GM21529 (cell line): ENCODE measurements around the gene LRRC42.
"Not testable (repeated sequence)": the region's sequence is repeated elsewhere in the genome, so short reads cannot be mapped to it uniquely, and the experiment has no call there.

Experiments used
- ATAC-seq: cut with Tn5 transposase; IDR thresholded peaks from one replicate; pipeline ENCODE4 v1.9.1; 2021; ENCODE audit not compliant: unreplicated experiment

Gene LRRC42

GRCh38 chr1:53964109-53964508 lies 18.0 kb downstream of the LRRC42 start:
- ATAC-seq = no peak

GRCh38 chr1:53966794-53967193 lies 20.6 kb downstream of the LRRC42 start:
- no peak for ATAC-seq

GRCh38 chr1:53967409-53968124 lies 21.4 kb downstream of the LRRC42 start:
- ATAC-seq = no peak

DNA sequence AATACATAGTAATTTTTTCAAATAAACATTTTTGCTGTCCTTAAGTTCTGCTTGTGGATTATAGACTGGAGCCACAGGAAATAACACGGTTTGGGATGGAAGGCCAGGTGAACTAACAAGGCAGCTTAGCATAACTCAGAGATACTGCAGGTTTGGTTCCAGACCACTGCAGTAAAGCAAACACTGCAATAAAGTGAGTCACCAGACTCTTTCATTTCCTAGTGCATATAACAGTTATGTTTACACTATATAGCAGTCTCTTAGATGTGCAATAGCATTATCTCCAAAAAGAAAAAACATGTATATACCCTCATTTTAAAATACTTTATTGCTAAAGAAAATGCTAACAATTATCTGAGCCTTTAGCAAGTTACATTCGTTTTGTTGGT lies 22.0 kb downstream of the LRRC42 start:
- ATAC-seq = no peak

- ATAC-seq = not testable (repeated sequence)
Measured at GRCh38 chr1:53969323-53969722, 23.2 kb downstream of the LRRC42 start.

DNA sequence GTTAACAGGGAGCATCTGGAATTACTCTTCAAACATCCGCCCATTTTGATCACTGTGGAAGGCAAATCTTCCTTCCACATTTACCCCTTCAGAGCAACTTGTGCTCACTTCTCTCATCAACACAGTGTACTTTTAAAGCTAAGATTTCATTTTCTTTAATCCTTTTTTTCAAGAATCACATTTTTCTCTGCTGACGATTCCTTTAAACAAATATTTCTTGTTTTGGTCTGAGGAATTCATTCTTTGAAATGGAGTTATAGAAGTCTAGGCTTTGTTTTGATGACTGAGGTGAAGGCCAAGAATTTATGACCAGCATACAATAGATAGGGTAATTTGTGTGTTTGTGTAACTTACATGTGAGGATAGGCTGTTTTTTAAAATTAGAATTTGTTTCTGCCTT lies 25.6 kb downstream of the LRRC42 start:
- no peak for ATAC-seq

- ATAC-seq = no peak
Measured at GRCh38 chr1:53975861-53976260, 29.7 kb downstream of the LRRC42 start.

GRCh38 chr1:53979712-53980450 lies 33.7 kb downstream of the LRRC42 start:
- no peak for ATAC-seq

GRCh38 chr1:53981220-53981619 lies 35.1 kb downstream of the LRRC42 start:
- ATAC-seq = no peak

- no peak for ATAC-seq
Measured at GRCh38 chr1:53982034-53982762, 36.0 kb downstream of the LRRC42 start.

DNA sequence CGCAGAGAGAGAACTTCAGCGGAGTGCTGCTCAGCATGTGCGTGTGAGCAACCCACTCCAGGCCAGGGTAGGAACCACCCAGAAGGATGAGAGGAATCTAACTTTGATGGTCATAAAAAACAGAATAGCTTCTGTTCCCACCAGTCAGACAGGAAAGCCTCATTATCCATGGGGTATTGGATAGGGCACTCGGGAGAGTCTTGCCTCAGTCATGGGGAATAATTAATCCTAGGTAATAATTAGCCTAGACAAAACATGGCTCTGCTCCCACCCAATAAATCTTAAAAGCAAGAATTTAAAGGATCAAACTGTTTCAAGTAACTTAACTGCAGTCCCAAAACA lies 36.6 kb downstream of the LRRC42 start:
- no peak for ATAC-seq

GRCh38 chr1:53984726-53985125 lies 38.6 kb downstream of the LRRC42 start:
- ATAC-seq = no peak

- no peak for ATAC-seq
Measured at GRCh38 chr1:53986458-53986857, 40.3 kb downstream of the LRRC42 start.

GRCh38 chr1:53987880-53988279 lies 41.7 kb downstream of the LRRC42 start:
- ATAC-seq = no peak

DNA sequence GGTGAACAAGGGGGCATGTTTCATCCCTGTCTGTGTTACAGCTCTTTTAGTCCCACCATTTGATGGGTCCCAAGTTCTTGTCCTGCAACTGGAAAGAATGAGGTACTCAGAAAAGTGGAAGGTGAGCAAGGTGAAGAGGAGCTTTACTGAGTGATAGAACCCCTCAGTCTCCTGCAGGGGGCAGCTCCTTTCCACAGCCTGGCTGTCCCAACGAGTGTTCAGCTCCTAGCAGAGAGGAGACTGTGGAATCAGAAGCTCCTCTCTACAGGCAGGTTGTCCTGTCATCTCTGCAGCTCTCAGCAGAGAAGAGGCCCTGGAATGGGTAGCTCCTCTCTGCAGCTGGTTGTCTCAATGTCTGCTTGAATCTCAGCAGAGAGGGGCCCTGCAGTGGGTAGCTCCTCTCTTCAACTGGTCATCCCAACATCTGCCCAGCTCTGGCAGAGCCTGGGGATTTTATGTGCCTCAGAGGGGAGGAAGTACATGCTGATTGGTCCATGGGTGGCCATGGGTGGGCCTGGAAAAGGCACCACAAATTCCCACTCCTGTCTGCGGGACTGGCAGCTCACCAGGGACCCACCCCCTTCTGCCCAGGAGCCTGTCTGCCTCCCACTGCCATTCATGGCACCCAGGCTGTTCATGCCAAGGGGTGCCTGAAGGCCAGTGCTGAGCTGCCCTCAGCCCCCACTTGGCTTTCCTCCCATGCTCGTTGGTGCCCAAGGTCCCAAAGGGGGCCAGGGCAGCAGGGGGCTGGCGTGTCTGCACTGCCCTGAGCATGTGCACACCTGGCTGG lies 46.1 kb downstream of the LRRC42 start:
- no peak for ATAC-seq

- ATAC-seq = not testable (repeated sequence)
Measured at GRCh38 chr1:53994516-53994915, 48.4 kb downstream of the LRRC42 start.

GRCh38 chr1:53995683-53996082 lies 49.5 kb downstream of the LRRC42 start:
- ATAC-seq = no peak

DNA sequence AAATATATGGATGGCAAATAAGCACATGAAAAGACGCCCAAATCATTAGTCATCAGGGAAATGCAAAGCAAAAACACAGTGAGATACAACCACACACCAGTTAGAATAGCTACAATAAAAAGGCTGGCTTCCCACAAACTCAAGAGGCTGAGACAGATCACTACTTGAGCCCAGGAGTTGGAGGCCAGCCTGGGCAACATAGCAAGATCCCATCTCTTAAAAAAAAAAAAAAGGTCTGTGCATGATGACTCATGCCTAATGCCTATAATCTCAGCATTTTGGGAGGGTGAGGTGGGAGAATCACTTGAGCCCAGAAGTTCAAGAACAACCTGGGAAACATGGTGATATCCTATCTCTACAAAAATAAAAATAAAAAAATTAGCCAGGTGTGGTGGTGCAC lies 52.1 kb downstream of the LRRC42 start:
- no peak for ATAC-seq

GRCh38 chr1:53999920-54000319 lies 53.8 kb downstream of the LRRC42 start:
- ATAC-seq = no peak

DNA sequence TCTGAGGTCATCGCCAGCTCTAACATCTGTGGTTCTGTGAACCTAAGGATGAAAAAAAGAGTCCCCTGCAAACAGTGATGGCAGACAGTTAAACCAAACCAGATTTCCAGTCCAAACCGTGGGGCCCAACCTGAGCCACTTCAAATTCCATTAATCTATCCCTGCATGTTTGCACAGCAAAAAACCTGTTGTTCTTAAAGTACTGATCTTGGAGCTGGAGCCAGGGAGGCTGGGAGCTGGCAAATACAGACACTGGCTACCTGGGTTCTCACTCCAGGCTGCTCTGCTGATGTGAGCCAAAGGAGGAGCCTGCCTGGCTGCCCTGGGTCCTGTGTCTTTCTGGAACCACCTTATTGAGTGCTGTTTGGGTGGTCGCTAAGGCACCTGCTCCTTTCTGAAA lies 55.4 kb downstream of the LRRC42 start:
- no peak for ATAC-seq

DNA sequence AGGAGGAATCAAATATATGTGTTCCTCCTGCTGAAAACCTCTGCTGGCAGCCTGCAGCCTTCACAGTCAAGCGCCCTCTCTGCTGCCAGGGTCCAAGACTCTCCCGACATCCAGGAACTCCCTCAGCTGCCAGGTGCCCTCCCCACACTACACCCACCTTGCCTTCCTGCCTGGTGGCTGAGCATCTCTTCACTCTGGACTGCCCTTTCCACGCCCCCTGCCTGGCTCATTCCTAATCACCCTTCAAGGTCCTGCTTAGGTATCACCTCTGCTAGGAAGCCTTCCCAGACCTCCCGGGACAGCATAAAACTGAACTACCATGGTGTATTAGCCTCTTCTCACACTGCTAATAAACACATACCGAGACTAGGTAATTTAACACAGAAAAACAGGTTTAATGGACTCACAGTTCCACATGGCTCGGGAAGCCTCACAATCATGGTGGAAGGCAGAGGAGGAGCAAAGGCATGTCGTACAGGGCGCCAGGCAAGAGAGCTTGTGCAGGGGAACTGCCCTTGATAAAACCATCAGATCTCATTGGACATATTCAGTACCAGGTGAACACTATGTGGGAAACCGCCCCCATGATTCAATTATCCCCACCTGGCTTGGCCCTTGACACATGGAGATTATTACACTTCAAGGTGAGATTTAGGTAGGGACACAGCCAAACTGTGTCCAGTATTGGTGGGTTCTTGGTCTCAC lies 56.5 kb downstream of the LRRC42 start:
- no peak for ATAC-seq
